Upper lobe of left lung (tissue), 4 donors: ENCODE results near the gene ZNF326.

Source experiments
- EP300 ChIP-seq, 4 donors: sonication (generic); formaldehyde crosslinking; IDR thresholded peaks; one replicate each; pipeline ENCODE4 v1.5.1; 2017; ENCODE audit warnings: antibody characterized with exemption in 4 of 4, control low read depth in 2 of 4
- POLR2A ChIP-seq, 4 donors: fragments of 450-650 bp; IDR thresholded peaks; one replicate each; pipeline ENCODE4 v1.5.1; 2016 to 2017; ENCODE audit warnings: antibody characterized with exemption in 4 of 4, mild to moderate bottlenecking in 2 of 4
- POLR2AphosphoS5 ChIP-seq, 2 donors: sonication (generic); formaldehyde crosslinking; IDR thresholded peaks; one replicate each; pipeline ENCODE4 v1.5.1; 2017; ENCODE audit warnings: antibody characterized with exemption in 2 of 2
- TF ChIP-seq, protein P1 (sequence below), 6 experiments: fragments of 450-650 bp in 4 of 6; fragments of 200-600 bp in 2 of 6; sonication (generic) in 2 of 6; IDR thresholded peaks; one replicate each; pipeline ENCODE4 v1.5.1; 2016 to 2019; ENCODE audit warnings: antibody characterized with exemption in 6 of 6

DNA sequence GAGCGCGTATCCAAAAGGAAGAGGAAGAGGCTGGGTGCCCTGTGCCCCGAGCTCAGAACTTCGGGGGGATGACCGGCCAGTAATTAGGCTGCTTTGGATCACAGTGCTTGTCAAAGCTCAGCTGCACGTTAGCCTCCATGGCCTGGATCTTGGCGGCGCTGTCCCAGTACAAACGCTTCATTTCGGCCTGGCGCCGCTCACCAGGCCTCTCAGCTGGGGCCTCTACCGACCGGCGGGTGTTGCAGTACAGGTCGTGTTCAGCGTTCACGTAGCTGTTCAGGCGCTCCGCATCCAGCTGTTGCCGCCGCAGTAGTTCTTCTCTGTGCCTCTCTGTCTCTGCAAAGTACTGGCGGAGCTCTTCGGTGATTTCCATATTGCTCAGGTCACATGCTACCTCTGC lies 1.4 kb upstream of the ZNF326 start:
- TF ChIP-seq, protein P1, sequence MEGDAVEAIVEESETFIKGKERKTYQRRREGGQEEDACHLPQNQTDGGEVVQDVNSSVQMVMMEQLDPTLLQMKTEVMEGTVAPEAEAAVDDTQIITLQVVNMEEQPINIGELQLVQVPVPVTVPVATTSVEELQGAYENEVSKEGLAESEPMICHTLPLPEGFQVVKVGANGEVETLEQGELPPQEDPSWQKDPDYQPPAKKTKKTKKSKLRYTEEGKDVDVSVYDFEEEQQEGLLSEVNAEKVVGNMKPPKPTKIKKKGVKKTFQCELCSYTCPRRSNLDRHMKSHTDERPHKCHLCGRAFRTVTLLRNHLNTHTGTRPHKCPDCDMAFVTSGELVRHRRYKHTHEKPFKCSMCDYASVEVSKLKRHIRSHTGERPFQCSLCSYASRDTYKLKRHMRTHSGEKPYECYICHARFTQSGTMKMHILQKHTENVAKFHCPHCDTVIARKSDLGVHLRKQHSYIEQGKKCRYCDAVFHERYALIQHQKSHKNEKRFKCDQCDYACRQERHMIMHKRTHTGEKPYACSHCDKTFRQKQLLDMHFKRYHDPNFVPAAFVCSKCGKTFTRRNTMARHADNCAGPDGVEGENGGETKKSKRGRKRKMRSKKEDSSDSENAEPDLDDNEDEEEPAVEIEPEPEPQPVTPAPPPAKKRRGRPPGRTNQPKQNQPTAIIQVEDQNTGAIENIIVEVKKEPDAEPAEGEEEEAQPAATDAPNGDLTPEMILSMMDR (IDR thresholded peaks at IDR 0.05) = no peak
- TF ChIP-seq POLR2AphosphoS5 (IDR thresholded peaks at IDR 0.05) = no peak
- no peak for TF ChIP-seq POLR2A (IDR thresholded peaks at IDR 0.05)
- TF ChIP-seq EP300 (IDR thresholded peaks at IDR 0.05) = no peak
